ENCODE data around the gene KCNG1. TPM values are rescaled to one million over a fixed set of nuclear protein-coding genes. Genes with fewer than 3 reads are reported as not detected.

Gene KCNG1
- total and polyA plus RNA-seq, 2 of the 8 experiments (the other 6 are each of a cell fraction or from before 2014, with no cell fraction given): 16.0 to 18.0 TPM

DNA sequence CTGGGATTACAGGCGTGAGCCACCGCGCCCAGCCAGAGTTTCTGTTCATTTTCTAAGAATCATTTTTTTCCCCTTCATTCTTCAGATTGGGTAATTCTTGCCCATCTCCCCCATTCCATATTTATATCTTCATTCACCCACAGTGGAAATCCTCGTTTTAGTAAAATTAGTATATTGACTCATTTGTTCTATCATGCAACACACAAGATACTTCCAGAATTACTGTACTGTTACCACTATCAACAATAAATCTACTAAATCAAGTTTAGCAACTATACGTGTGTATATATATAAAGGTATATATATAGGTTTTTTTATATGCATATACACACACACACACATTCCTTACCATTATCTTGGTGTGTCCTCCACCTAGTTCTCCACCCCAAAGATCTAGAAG is 41.2 kb upstream of the KCNG1 start:
- Histone ChIP-seq H3K4ac (replicated peaks; ENCODE audit: insufficient read length, low read depth, low read length) (no peak overlapping the region), H3K4me1 (replicated peaks in 1 of 4; ENCODE audit: control insufficient read depth in 3 of 4, insufficient read depth in 4 of 4, low read length in 3 of 4) (no peaks in the 10 kb centered on the region), H3K18ac (ENCODE audit: extremely low read depth, low read length) (no peak overlapping the region), H3K27me3 (replicated peaks in 1 of 4; ENCODE audit: control insufficient read depth in 3 of 4, extremely low read depth in 1 of 4, insufficient read depth in 3 of 4, low read length in 3 of 4) (no peaks in the 10 kb centered on the region), H4K20me1 (replicated peaks in 1 of 2; ENCODE audit: control insufficient read depth in 1 of 2, insufficient read depth in 2 of 2, low read length in 2 of 2) (no peaks in the 10 kb centered on the region), H4K91ac (replicated peaks; ENCODE audit: insufficient read length, low read length) (no peak overlapping the region), H3K4me2 (ENCODE audit: insufficient read depth in 1 of 2, low read depth in 2 of 2, low read length in 2 of 2) (no peak overlapping the region), H3K27ac (ENCODE audit: low read depth, low read length) (no peak overlapping the region), H3K23ac (ENCODE audit: insufficient read length) (no peak overlapping the region), H3K9ac (replicated peaks in 1 of 4; ENCODE audit: extremely low read depth in 1 of 4, low read depth in 3 of 4, low read length in 3 of 4) (no peak overlapping the region), H3K79me2 (ENCODE audit: control insufficient read depth in 1 of 2, insufficient read depth in 2 of 2, low read length in 2 of 2) (no peaks in the 10 kb centered on the region), H2BK5ac (ENCODE audit: low read depth, low read length) (no peak overlapping the region), H2BK15ac (ENCODE audit: low read length) (no peak overlapping the region), H3K4me3 (ENCODE audit: extremely low read depth in 1 of 4, insufficient read depth in 2 of 4, low read depth in 3 of 4, low read length in 4 of 4) (no peak overlapping the region), H2BK20ac (ENCODE audit: low read length) (no peak overlapping the region), H3K56ac (replicated peaks; ENCODE audit: insufficient read length, low read depth, low read length) (no peak overlapping the region), H4K5ac (ENCODE audit: insufficient read length, low read depth, low read length) (no peak overlapping the region), H2AK5ac (ENCODE audit: low read depth, low read length) (no peak overlapping the region), H3K79me1 (ENCODE audit: low read depth, low read length) (no peaks in the 10 kb centered on the region), H2AFZ (ENCODE audit: low read length) (no peak overlapping the region), H4K8ac (ENCODE audit: extremely low read depth, insufficient read depth, low read length) (no peak overlapping the region), H3K36me3 (ENCODE audit: control insufficient read depth in 2 of 4, insufficient read depth in 4 of 4, low read length in 3 of 4) (no peaks in the 10 kb centered on the region), H3K9me3 (ENCODE audit: insufficient read depth in 2 of 2, low read depth in 1 of 2, low read length in 1 of 2) (no peaks in the 10 kb centered on the region), H2BK120ac (replicated peaks; ENCODE audit: low read depth, low read length) (no peak overlapping the region), H3K23me2 (ENCODE audit: low read depth, low read length) (no peaks in the 10 kb centered on the region), H3K14ac (ENCODE audit: insufficient read length) (no peak overlapping the region), H2BK12ac (ENCODE audit: low read depth, low read length) (no peak overlapping the region)
- DNase-seq (ENCODE audit: low read depth in 1 of 2, low spot score in 2 of 2) (no peak), FAIRE-seq (no peak)
- ChIA-PET CTCF (ENCODE audit: partially characterized antibody) (interaction anchor here (0.9 to 1.3 kb wide), 2 partner anchors 22 to 76 kb away, joined by 3 to 5 read pairs; no protein-coding TSS in a partner anchor), POLR2A (ENCODE audit: partially characterized antibody) (interaction anchor here (0.6 kb wide), 1 partner anchor 106 kb away, joined by 3 read pairs; the partner anchor contains the start of gene DPM1)
- TF ChIP-seq KDM1A (IDR thresholded peaks at IDR 0.05; ENCODE audit: borderline replicate concordance, low read length) (no peak), RAD21 (IDR thresholded peaks at IDR 0.05 in 1 of 2, conservative IDR thresholded peaks at IDR 0.05 in 1 of 2; ENCODE audit: low read depth in 2 of 2, low read length in 2 of 2) (no peak), JUN (IDR thresholded peaks at IDR 0.05; ENCODE audit: low read depth, low read length) (no peak), RNF2 (IDR thresholded peaks at IDR 0.05; ENCODE audit: borderline replicate concordance, low read depth, low read length, missing control alignments, poor library complexity, severe bottlenecking) (no peak)
- WGBS, 2 experiments (ENCODE audit: extremely low coverage in 1 of 2, insufficient coverage in 1 of 2, insufficient read length in 1 of 2, insufficient replicate concordance in 2 of 2, low coverage in 1 of 2, low lambda C conversion rate in 2 of 2, missing lambda C conversion rate in 1 of 2): 91% methylated on average over 5 of the region's 5 CpGs; no CpG with 5 or more reads in 1 of the 2 experiments

Measured in H1 (cell line).